EL (cell line): ENCODE results near the gene KIAA1217.
A peak's percentile ranks its signal among the peaks of the same experiment; 100 is the strongest.
"Not testable (repeated sequence)": the region's sequence is repeated elsewhere in the genome, so short reads cannot be mapped to it uniquely, and the experiment has no call there.

Experiments used
- DNase-seq: peaks from one replicate; pipeline ENCODE4 v3.0.0-alpha.2; 2016

The KIAA1217 gene

GRCh38 chr10:24292304-24293293 is 83.7 kb downstream of the KIAA1217 start:
- no peak for DNase-seq

DNA sequence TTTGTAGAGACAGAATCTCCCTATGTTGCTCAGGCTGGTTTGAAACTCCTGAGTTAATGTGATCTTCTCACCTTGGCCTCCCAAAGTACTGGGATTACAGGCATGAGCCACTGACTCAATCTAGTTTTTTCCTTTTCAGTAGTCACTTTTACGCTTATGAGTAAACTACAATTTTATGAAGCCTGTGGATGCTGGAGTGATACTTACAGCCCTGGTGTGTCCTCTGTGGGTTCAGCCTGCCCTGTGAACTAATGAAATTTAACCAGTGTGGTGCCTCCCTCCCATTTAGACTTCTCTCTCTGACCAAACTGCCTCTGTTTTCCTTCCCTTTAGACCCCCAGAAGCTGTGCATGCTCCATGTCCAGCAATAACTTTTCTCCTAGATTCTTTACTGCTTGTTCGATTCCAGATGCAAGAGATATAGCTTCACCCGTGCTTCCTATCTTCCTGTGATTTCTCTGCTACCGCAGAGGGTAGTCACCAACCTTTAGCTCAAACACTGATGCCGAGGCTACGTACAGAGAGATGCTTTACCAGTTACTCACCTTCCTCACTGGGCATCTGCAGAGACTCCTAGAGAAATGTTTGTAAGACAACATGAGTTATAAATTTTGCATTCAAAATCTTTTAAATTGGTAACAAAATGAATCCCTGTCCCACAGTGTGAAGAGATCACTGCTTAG is 90.8 kb downstream of the KIAA1217 start:
- peak; percentile 73 for DNase-seq

- DNase-seq = no peak
These were observed 94.8 kb downstream of the KIAA1217 start for GRCh38 chr10:24303522-24304310.

DNA sequence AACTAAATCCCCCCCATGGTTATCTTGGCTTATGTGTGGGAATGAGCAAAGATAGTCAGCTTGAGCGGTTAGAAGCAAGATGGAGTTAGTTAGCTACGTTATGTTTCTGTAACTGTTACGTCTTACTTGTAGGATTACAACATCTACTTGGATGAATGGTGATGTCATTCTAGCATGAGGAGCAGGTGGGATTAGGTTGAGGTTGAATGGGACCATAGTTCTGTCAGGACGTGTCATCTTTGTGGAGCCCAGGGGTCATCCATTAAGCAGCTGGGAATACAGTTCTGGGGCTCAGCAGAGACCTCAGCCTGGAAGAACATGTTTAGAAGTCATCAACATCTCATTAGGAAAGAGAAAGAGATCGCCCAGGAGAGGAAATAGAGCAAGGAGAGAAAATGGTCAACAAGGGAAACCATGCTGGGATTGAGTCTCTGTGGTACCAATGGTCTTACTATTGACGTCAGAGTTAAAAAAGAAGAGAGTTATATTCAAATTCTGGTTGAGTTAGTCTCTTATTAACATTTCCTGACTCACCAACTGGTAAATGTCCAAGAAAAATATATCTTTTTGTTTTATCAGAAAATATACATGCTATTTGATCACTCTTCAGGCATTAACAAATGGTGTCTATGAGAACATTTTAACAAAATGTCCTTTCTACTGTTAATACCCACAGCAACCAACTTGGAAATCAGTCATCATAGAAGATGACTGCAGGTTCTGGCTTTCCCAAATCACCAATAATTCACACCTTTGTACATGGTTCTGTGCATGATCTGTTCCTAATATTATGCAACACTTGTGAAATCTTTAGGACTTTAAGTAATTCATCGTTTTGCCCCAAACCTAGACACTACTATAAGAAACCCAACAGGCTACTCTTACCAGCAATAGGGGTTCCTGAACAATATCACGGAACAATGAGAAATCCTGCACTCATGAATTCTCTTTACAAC is 96.9 kb downstream of the KIAA1217 start:
- DNase-seq = peak; percentile 10

DNA sequence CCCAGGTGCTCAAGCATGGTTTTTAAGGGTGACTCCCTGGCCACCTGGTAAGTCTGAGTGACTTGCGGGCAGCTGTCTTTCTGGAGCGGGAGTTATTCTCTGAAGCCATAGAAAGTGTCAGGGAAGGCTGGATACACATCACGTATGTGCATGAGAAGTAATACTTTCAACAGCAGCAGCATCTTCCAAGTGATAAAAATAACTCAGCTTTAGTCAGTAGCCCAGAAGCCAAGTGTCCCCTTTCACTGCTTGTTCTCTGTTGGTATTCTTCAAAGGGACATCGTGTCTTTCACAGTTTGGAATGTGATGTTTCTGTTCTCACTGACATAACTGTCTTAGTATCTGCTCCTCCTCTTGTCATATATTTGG is 97.6 kb downstream of the KIAA1217 start:
- DNase-seq = no peak

GRCh38 chr10:24307116-24307515 is 98.2 kb downstream of the KIAA1217 start:
- no peak for DNase-seq

DNA sequence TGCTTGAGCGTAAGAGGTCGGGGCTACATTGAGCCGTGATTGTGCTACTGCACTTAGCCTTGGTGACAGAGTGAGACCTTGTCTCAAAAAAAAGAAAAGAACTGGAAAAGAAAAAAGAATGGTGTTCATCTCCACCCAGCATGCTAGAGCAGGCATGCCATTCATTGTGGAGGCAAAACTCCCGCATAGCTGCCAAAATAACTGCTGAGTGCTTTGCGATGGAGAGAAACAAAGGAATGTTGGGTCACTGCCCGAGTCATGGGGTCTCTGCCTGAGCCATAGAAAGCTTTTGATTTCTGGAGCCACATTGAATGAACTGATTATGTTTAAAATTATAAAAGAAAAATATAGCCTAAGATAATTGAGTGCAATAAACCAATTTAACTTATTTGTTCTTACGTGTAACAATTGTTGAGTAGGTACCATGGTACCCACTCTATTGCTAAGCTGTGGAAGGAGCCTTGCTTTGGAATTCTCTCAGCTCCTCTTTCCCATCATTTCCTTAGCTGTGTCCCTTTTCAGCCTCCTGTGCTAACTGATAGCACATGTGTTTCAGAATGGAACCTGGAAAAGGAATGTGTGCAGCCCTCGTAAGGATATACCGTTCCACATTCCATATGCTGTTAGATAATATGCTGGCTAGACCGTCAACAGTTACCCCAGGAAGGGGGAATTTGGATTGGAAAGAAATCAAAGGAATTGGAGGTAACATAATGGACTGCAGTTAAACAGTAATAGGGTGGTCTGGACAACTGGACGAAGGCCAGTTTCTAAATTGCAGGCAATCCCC is 99.0 kb downstream of the KIAA1217 start:
- no peak for DNase-seq

- peak; percentile 6 for DNase-seq
These were observed 101.2 kb downstream of the KIAA1217 start for GRCh38 chr10:24310104-24310503.

DNA sequence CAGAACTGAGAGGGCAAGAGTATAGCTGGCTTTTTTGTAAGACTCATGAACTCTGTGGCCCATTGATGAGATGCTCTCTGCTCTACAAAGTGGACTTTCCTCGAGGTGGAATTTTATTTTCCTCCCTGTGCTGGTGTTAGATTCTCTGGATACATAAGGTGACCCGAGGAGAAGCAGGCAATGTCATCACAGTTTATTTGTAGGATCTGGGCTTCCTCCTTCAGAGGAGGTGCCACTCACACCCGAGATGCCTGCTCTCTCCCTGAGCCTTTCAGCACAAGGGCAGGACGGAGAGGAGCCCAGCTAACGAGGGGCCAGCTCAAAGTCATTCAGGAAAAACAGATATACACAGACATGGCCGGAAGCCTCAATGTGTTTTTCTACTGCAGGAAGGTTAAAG is 103.0 kb downstream of the KIAA1217 start:
- no peak for DNase-seq

GRCh38 chr10:24313283-24313682 is 104.3 kb downstream of the KIAA1217 start:
- DNase-seq = no peak

GRCh38 chr10:24315211-24315610 is 106.3 kb downstream of the KIAA1217 start:
- DNase-seq = no peak

- DNase-seq = no peak
These were observed 109.6 kb downstream of the KIAA1217 start for GRCh38 chr10:24318517-24318916.

DNA sequence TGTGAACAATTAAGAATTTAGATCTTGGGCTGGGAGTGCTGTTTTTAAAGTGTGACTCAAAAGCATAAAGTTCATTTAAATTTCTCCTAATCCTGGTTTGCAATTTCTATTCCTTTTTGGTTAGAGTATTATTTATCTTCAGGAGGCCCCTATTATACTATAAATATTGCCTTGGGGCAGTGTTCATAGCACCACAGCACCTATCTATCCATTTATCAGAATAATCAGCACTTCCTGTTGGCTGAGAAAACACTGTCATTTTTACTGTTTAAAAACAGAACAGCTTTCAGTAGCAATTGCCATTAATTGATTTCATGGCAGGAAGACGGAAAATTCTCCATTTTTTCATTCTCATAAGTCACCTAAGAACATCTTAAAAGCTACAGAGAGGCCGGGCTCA is 111.4 kb downstream of the KIAA1217 start:
- no peak for DNase-seq

- no peak for DNase-seq
These were observed 115.7 kb downstream of the KIAA1217 start for GRCh38 chr10:24324651-24325050.

DNA sequence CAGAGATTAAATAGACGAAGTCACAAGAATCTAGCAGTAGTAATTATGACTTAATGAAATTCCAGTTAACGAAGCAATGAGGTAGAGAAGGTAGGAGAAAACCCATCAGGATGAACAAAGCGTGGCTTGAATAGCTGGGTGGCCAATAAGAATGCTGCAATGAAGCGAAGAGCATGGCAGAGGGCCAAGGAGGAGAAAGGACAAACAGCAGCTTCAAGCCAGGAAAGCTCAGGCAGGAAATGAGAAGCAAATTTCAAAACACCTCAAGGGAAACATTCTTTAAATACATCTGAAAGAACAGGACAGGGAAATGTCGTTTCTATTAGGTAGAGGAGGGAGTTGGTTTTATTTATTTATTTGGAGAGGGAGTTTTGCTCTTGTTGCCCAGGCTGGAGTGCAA is 122.5 kb downstream of the KIAA1217 start:
- DNase-seq = peak; percentile 21

DNA sequence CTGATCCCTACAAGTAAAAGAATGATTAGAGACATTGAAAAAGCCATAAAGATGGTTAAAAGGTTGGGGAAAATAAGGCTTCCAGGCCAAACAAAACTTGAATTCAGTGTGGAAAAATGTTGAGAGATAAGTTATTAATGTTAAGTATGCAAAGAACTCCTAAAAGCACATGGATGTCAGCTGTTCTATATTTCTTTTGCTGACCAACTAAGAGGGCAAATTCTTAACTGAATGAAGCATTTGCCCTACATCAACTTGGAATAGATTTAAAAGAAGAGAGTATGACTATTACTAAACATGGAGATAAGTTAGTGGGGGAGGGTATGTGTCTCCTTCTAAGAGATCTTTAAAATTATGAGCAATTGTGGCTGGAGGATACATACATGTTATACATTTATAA is 124.8 kb downstream of the KIAA1217 start:
- DNase-seq = peak; percentile 26

- DNase-seq = no peak
These were observed 125.5 kb downstream of the KIAA1217 start for GRCh38 chr10:24334279-24334939.

DNA sequence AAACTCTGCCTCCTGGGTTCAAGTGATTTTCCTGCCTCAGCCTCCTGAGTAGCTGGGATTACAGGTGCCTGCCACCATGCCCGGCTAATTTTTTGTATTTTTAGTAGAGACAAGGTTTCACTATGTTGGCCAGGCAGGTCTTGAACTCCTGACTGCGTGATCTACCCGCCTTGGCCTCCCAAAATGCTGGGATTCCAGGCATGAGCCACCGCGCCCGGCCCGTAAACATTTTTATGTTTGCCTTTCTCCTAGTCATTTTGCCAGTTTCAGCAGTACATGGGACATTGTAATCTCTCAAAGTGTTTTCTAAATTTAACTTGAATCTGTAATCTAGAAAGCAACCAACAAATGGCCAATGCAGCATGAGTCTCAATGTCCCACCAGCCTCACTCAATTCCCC is 128.8 kb downstream of the KIAA1217 start:
- DNase-seq = not testable (repeated sequence)

GRCh38 chr10:24339387-24339786 is 130.4 kb downstream of the KIAA1217 start:
- DNase-seq = no peak

GRCh38 chr10:24340446-24340845 is 131.5 kb downstream of the KIAA1217 start:
- DNase-seq = no peak

- no peak for DNase-seq
These were observed 131.9 kb downstream of the KIAA1217 start for GRCh38 chr10:24340883-24341282.
